Measurements from ENCODE around the gene NPHP4.

- TF ChIP-seq CTCF (IDR thresholded peaks at IDR 0.05) (no peak), POLR2AphosphoS5 (IDR thresholded peaks at IDR 0.05; ENCODE audit: insufficient read depth in 1 of 2, low read depth in 1 of 2) (no peak), POLR2A (IDR thresholded peaks at IDR 0.05) (no peak)
Measured at GRCh38 chr1:5891137-5891536, 101.1 kb downstream of the NPHP4 start.
